SK-N-SH (cell line): ENCODE measurements around the gene PTCD1. TPM values are rescaled to one million over a fixed set of nuclear protein-coding genes. Genes with fewer than 3 reads are reported as not detected.

ENCODE experiments used
- CTCF ChIA-PET: fragments of 300-600, 350-600 bp; formaldehyde crosslinking; extraction: SDS; loops from one replicate; lab custom pipeline; 2021; lab: Yijun Ruan, JAX
- POLR2A ChIA-PET: fragments of 350-600 bp; sonication (Branson Sonifier 250); formaldehyde crosslinking; extraction: SDS; loops from one replicate; lab custom pipeline; 2020; ENCODE audit warnings: antibody characterized with exemption, inconsistent platforms; lab: Yijun Ruan, JAX
- DNase-seq: peaks from one replicate; pipeline ENCODE4 v3.0.0; 2012
- H2AFZ ChIP-seq: fragments of 200-600 bp; sonication (generic); 2 replicates; pipeline ENCODE4 v1.8.1; 2016; ENCODE audit warnings: antibody characterized with exemption, mild to moderate bottlenecking, low read depth
- H3F3A ChIP-seq: fragments of 200-600 bp; sonication (generic); replicated peaks from 2 replicates; pipeline ENCODE3; 2016; ENCODE audit warnings: antibody characterized with exemption, mild to moderate bottlenecking; ENCODE audit not compliant: insufficient read depth
- H3K27ac ChIP-seq, 2 experiments: fragments of 200-500 bp in 1 of 2; fragments of 200-600 bp in 1 of 2; sonication (Bioruptor generic) in 1 of 2; sonication (generic), shearing (Covaris generic) in 1 of 2; 2 replicates each; pipeline versions ENCODE4 v1.5.1 to v1.6.1; 2014 to 2016; ENCODE audit warnings: low read depth in 2 of 2, inconsistent platforms in 1 of 2, low read length in 1 of 2, mild to moderate bottlenecking in 1 of 2, mixed read lengths in 1 of 2
- H3K27me3 ChIP-seq: fragments of 200-600 bp; sonication (generic), shearing (Covaris generic); 2 replicates; pipeline ENCODE4 v1.6.1; 2016; ENCODE audit warnings: mixed run types; ENCODE audit not compliant: insufficient read depth
- H3K36me3 ChIP-seq, 2 experiments: fragments of 200-500 bp in 1 of 2; fragments of 200-600 bp in 1 of 2; sonication (Bioruptor generic) in 1 of 2; sonication (generic) in 1 of 2; replicated peaks in 1 of 2; 2 replicates each; pipeline versions ENCODE3 to v1.5.1; 2014 to 2016; ENCODE audit warnings: low read length in 1 of 2, mild to moderate bottlenecking in 1 of 2; ENCODE audit not compliant: insufficient read depth in 2 of 2, control insufficient read depth in 1 of 2
- H3K4me1 ChIP-seq, 2 experiments: fragments of 200-500 bp in 1 of 2; fragments of 200-600 bp in 1 of 2; sonication (Bioruptor generic) in 1 of 2; sonication (generic), shearing (Covaris generic) in 1 of 2; 2 replicates each; pipeline versions ENCODE4 v1.5.1 to v1.6.1; 2014 to 2016; ENCODE audit warnings: low read depth in 1 of 2, low read length in 1 of 2, mixed run types in 1 of 2; ENCODE audit not compliant: insufficient read depth in 2 of 2, control insufficient read depth in 1 of 2
- H3K4me2 ChIP-seq: fragments of 200-600 bp; sonication (generic), shearing (Covaris generic); 2 replicates; pipeline ENCODE4 v1.6.1; 2017; ENCODE audit warnings: mixed run types
- H3K4me3 ChIP-seq, 2 experiments: fragments of 200-500 bp in 1 of 2; fragments of 200-600 bp in 1 of 2; sonication (Bioruptor generic) in 1 of 2; sonication (generic), shearing (Covaris generic) in 1 of 2; 2 replicates each; pipeline versions ENCODE4 v1.5.1 to v1.8.1; 2014 to 2016; ENCODE audit warnings: low read depth in 2 of 2, inconsistent platforms in 1 of 2, low read length in 1 of 2, mild to moderate bottlenecking in 1 of 2, mixed read lengths in 1 of 2, moderate library complexity in 1 of 2
- H3K79me2 ChIP-seq: fragments of 200-600 bp; sonication (generic); 2 replicates; pipeline ENCODE4 v1.8.1; 2017; ENCODE audit warnings: mild to moderate bottlenecking; ENCODE audit not compliant: insufficient read depth
- H3K9ac ChIP-seq: fragments of 200-600 bp; sonication (generic); 2 replicates; pipeline ENCODE4 v1.6.1; 2017; ENCODE audit warnings: mixed run types
- H3K9me2 ChIP-seq: fragments of 200-600 bp; sonication (generic); 2 replicates; pipeline ENCODE4 v1.6.1; 2017; ENCODE audit warnings: mixed run types
- H3K9me3 ChIP-seq: fragments of 200-600 bp; sonication (generic); 2 replicates; pipeline ENCODE4 v1.6.1; 2017; ENCODE audit warnings: mixed run types, mild to moderate bottlenecking, moderate library complexity
- H4K20me1 ChIP-seq: fragments of 200-600 bp; sonication (generic); 2 replicates; pipeline ENCODE4 v1.6.1; 2017; ENCODE audit warnings: mild to moderate bottlenecking, mixed run types; ENCODE audit not compliant: insufficient read depth
- CHD2 ChIP-seq: fragments of 150-350 bp; IDR thresholded peaks from 2 replicates; pipeline ENCODE4 v1.6.1; 2018; ENCODE audit warnings: low read length; ENCODE audit not compliant: partially characterized antibody
- ELF1 ChIP-seq: IDR thresholded peaks from 2 replicates; pipeline ENCODE4 v1.4.0; 2012
- EP300 ChIP-seq, 2 experiments: IDR thresholded peaks; 2 replicates each; pipeline versions ENCODE4 v1.4.0 to v1.6.1; 2012; ENCODE audit warnings: borderline replicate concordance in 1 of 2, low read depth in 1 of 2, low read length in 1 of 2
- EZH2phosphoT487 ChIP-seq: fragments of 200-600 bp; sonication (generic); IDR thresholded peaks from 2 replicates; pipeline ENCODE4 v1.6.1; 2017; ENCODE audit warnings: low read depth, mixed run types, mild to moderate bottlenecking, antibody characterized with exemption, moderate library complexity, borderline replicate concordance
- FOSL2 ChIP-seq: IDR thresholded peaks from 2 replicates; pipeline ENCODE4 v1.4.0; 2012; ENCODE audit warnings: low read depth, mild to moderate bottlenecking, moderate library complexity, borderline replicate concordance
- FOXM1 ChIP-seq: IDR thresholded peaks from 2 replicates; pipeline ENCODE4 v1.4.0; 2012; ENCODE audit warnings: low read depth, mild to moderate bottlenecking
- GABPA ChIP-seq: IDR thresholded peaks from 2 replicates; pipeline ENCODE4 v1.4.0; 2012; ENCODE audit warnings: low read depth, mild to moderate bottlenecking
- GATA2 ChIP-seq: sonication (generic); formaldehyde crosslinking; IDR thresholded peaks from 2 replicates; pipeline ENCODE4 v1.5.0; 2020; ENCODE audit warnings: mild to moderate bottlenecking, missing genetic modification reagents
- JUND ChIP-seq: IDR thresholded peaks from 2 replicates; pipeline ENCODE4 v1.4.0; 2012
- NFIC ChIP-seq: IDR thresholded peaks from 2 replicates; pipeline ENCODE4 v1.4.0; 2012; ENCODE audit warnings: borderline replicate concordance
- PBX3 ChIP-seq: IDR thresholded peaks from 2 replicates; pipeline ENCODE4; 2012
- RFX5 ChIP-seq: IDR thresholded peaks from 2 replicates; pipeline ENCODE4 v1.6.1; 2012; ENCODE audit warnings: mild to moderate bottlenecking, improper control_type of control experiment, low read length
- RXRA ChIP-seq: IDR thresholded peaks from 2 replicates; pipeline ENCODE4 v1.4.0; 2012; ENCODE audit warnings: low read depth, mild to moderate bottlenecking, borderline replicate concordance
- SIN3A ChIP-seq: IDR thresholded peaks from 2 replicates; pipeline ENCODE4 v1.6.1; 2012; ENCODE audit warnings: low read depth, mild to moderate bottlenecking, low read length, moderate library complexity, borderline replicate concordance
- SMC3 ChIP-seq: IDR thresholded peaks from 2 replicates; pipeline ENCODE4 v1.6.1; 2012; ENCODE audit warnings: low read depth, low read length, improper control_type of control experiment
- TAF1 ChIP-seq: IDR thresholded peaks from 2 replicates; pipeline ENCODE4 v1.6.1; 2012; ENCODE audit warnings: low read depth, mild to moderate bottlenecking, low read length, moderate library complexity, borderline replicate concordance
- TCF12 ChIP-seq: IDR thresholded peaks from 2 replicates; pipeline ENCODE4 v1.4.0; 2012
- USF1 ChIP-seq: IDR thresholded peaks from 2 replicates; pipeline ENCODE4 v1.4.0; 2012; ENCODE audit warnings: low read depth, borderline replicate concordance
- WGBS: methylation state at CpG from one replicate; pipeline ENCODE4 v1.1.6; 2017; ENCODE audit warnings: low lambda C conversion rate; 5-methylcytosine and 5-hydroxymethylcytosine counted together
- polyA plus RNA-seq, 3 experiments: library from polyadenylated mRNA; depleted of rRNA; stranded (reverse); fragments of >200 nt; gene quantifications; 2 replicates each; pipeline ENCODE4 v1.2.3, GENCODE V29; 2012
- TF ChIP-seq, protein P1 (sequence below): IDR thresholded peaks from 2 replicates; pipeline ENCODE4 v1.4.0; 2012; ENCODE audit warnings: low read depth, borderline replicate concordance

Gene PTCD1
- polyA plus RNA-seq, 1 of the 3 experiments (the other 2 are of a cell fraction), result 8.2 TPM

- Histone ChIP-seq H3K79me2 (peaks cover 18% of the 10 kb centered on the region; the same call in 1 of the 2 replicates), H3K4me1 (peaks cover 0 to 17% of the 10 kb centered on the region in 2 experiments; a peak in 1 of 4 replicates), H3K27ac (peak overlapping the region in 1 of 2 experiments; percentile 67; a peak in 1 of 4 replicates), H3K4me3 (no peak overlapping the region), H4K20me1 (peaks cover 47% of the 10 kb centered on the region), H3K4me2 (no peak overlapping the region), H3F3A (peaks cover 80% of the 10 kb centered on the region), H2AFZ (no peak overlapping the region), H3K27me3 (no peaks in the 10 kb centered on the region), H3K9me3 (no peaks in the 10 kb centered on the region), H3K9me2 (no peaks in the 10 kb centered on the region), H3K9ac (no peak overlapping the region), H3K36me3 (peaks cover 57 to 65% of the 10 kb centered on the region in 2 experiments)
- DNase-seq, result no peak
- ChIA-PET CTCF (interaction anchor here (0.9 to 3.2 kb wide), 4 partner anchors 9 to 81 kb away, joined by 3 to 11 read pairs (median 5); no protein-coding TSS in a partner anchor), POLR2A (interaction anchor here (1.1 to 10.2 kb wide), 5 partner anchors 9 to 707 kb away, joined by 3 to 102 read pairs (median 7); partner anchors contain the start of genes AP4M1, BUD31, MCM7 and PDAP1)
- no peak for TF ChIP-seq CHD2
- TF ChIP-seq RXRA, result no peak
- no peak for TF ChIP-seq SMC3
- TF ChIP-seq, protein P1, sequence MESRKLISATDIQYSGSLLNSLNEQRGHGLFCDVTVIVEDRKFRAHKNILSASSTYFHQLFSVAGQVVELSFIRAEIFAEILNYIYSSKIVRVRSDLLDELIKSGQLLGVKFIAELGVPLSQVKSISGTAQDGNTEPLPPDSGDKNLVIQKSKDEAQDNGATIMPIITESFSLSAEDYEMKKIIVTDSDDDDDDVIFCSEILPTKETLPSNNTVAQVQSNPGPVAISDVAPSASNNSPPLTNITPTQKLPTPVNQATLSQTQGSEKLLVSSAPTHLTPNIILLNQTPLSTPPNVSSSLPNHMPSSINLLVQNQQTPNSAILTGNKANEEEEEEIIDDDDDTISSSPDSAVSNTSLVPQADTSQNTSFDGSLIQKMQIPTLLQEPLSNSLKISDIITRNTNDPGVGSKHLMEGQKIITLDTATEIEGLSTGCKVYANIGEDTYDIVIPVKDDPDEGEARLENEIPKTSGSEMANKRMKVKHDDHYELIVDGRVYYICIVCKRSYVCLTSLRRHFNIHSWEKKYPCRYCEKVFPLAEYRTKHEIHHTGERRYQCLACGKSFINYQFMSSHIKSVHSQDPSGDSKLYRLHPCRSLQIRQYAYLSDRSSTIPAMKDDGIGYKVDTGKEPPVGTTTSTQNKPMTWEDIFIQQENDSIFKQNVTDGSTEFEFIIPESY, result no peak
- 96% methylated on average over 4 of the region's 4 CpGs for WGBS
Observed at GRCh38 chr7:99394188-99394502, 44.5 kb downstream of the PTCD1 start.

DNA sequence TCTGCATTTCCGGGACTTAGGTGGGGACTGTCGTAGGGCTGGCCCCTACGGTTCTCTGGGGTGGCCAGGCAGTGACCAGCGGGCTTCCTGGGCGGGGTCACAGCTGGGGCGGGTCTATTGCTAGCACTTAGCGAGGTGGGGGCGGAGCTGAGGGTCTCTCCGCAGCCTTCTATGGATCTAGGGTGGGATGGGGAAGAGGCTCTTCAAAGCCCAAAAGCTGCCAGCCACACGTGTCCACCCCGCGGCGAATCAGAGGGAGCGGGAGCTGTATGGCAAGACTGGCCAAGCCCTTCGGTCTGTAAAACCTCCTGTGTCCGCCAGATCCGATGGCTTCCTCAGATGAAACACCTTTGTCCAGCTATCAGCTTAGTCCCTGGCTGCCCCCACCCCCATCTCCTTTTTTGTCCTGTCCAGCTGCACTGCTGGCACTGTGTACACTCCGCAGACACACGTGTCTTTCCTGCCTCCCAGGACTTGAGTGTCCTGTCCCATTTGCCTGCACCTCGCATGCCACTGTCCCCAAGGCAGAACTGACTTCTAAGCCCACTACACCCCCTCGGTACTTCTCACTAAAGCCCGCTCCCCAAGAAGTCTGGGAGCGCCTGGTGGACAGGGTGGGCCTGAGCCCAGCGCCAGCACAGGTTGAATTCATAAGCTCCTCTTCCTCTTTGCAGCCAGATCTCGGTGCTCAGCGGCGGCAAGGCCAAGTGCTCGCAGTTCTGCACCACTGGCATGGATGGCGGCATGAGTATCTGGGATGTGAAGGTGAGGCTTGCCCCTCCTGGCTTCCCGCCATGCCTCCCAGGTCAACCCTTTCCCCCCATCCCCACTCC, 45.0 kb downstream of the PTCD1 start:
- no peaks in the 10 kb centered on the region for H3K27me3 ChIP-seq
- H3K4me1 ChIP-seq, result peaks cover 0 to 17% of the 10 kb centered on the region in 2 experiments; a peak in 1 of 4 replicates
- H3K79me2 ChIP-seq, result peaks cover 18% of the 10 kb centered on the region; the same call in 1 of the 2 replicates
- ChIA-PET CTCF (interaction anchor here (0.9 to 3.2 kb wide), 6 partner anchors 9 to 81 kb away, joined by 3 to 11 read pairs (median 4); no protein-coding TSS in a partner anchor), POLR2A (interaction anchor here (0.7 to 10.2 kb wide), 10 partner anchors 10 to 708 kb away, joined by 3 to 102 read pairs (median 5); partner anchors contain the start of genes AP4M1, BUD31, MCM7 and PDAP1)
- peak overlapping the region; percentile 30; the same call in 1 of the 2 replicates for H3K4me2 ChIP-seq
- peak overlapping the region in 1 of 2 experiments; percentile 41; a peak in 2 of 4 replicates for H3K4me3 ChIP-seq
- 71% methylated on average over 29 of the region's 30 CpGs for WGBS
- DNase-seq, result peak; percentile 96
- H4K20me1 ChIP-seq, result peaks cover 46% of the 10 kb centered on the region
- no peaks in the 10 kb centered on the region for H3K9me3 ChIP-seq
- H3K27ac ChIP-seq, result peak overlapping the region in 1 of 2 experiments; percentile 67; a peak in 2 of 4 replicates
- H2AFZ ChIP-seq, result no peak overlapping the region
- no peak overlapping the region for H3K9ac ChIP-seq
- H3F3A ChIP-seq, result peaks cover 78% of the 10 kb centered on the region
- no peaks in the 10 kb centered on the region for H3K9me2 ChIP-seq
- peaks cover 60 to 63% of the 10 kb centered on the region in 2 experiments for H3K36me3 ChIP-seq
- TF ChIP-seq PBX3, result no peak
- TF ChIP-seq FOXM1, result no peak
- TF ChIP-seq SIN3A, result no peak
- TF ChIP-seq TAF1, result no peak
- TF ChIP-seq, protein P1, result 0 out of 2 replicates have a peak, but pooled peaks have one; percentile 9
- TF ChIP-seq SMC3, result no peak
- TF ChIP-seq GATA2 (CRISPR knock-in tag), result no peak
- TF ChIP-seq EZH2phosphoT487, result no peak
- no peak for TF ChIP-seq FOSL2
- TF ChIP-seq CHD2, result peak; percentile 25
- TF ChIP-seq TCF12, result no peak
- TF ChIP-seq RFX5, result no peak
- TF ChIP-seq RXRA, result no peak
- TF ChIP-seq JUND, result 0 out of 2 replicates have a peak, but pooled peaks have one; percentile 1
- TF ChIP-seq NFIC, result no peak
- TF ChIP-seq EP300 (IDR thresholded peaks at IDR 0.05; ENCODE audit: borderline replicate concordance in 1 of 2, low read depth in 1 of 2, low read length in 1 of 2), result no peak
- TF ChIP-seq USF1, result peak; percentile 50; the same call in 1 of the 2 replicates
- no peak for TF ChIP-seq ELF1
- no peak for TF ChIP-seq GABPA
